ENCODE data around the gene TRHDE.

- TF ChIP-seq CTCF (IDR thresholded peaks at IDR 0.05; ENCODE audit: low read depth, low read length): no peak
- no peak for TF ChIP-seq EZH2phosphoT487 (IDR thresholded peaks at IDR 0.05; ENCODE audit: low read depth)
These were observed 22.9 kb downstream of the TRHDE start for GRCh38 chr12:72295101-72295500.
